H1 (cell line): ENCODE results near the gene STEAP2. TPM values are rescaled to one million over a fixed set of nuclear protein-coding genes. Genes with fewer than 3 reads are reported as not detected.

Source experiments
- CTCF ChIA-PET: fragments of 300-600 bp; sonication (Branson Sonifier 250); formaldehyde crosslinking; loops from one replicate; lab custom pipeline; 2021; ENCODE audit not compliant: partially characterized antibody; lab: Charles Lee
- POLR2A ChIA-PET: fragments of 300-600 bp; sonication (Branson Sonifier 250); formaldehyde crosslinking; loops from one replicate; lab custom pipeline; 2021; ENCODE audit warnings: inconsistent platforms; ENCODE audit not compliant: partially characterized antibody; lab: Charles Lee
- DNase-seq, 2 experiments: peaks; one replicate each; pipeline versions ENCODE4 v3.0.0 to v3.0.0-alpha.2; 2010 to 2022; ENCODE audit warnings: low spot score in 2 of 2, low read depth in 1 of 2, mixed read lengths in 1 of 2
- FAIRE-seq: peaks from 2 replicates; lab custom pipeline; 2011; peaks lifted over from hg19 to GRCh38; lab: Jason Lieb, UNC
- H2AFZ ChIP-seq: 2 replicates; pipeline ENCODE4 v1.8.1; 2012; ENCODE audit warnings: low read length, inconsistent platforms
- H2AK5ac ChIP-seq: 2 replicates; pipeline ENCODE4 v1.6.1; 2013; ENCODE audit warnings: low read depth, low read length
- H2BK120ac ChIP-seq: replicated peaks from 2 replicates; pipeline ENCODE3; 2013; ENCODE audit warnings: low read depth, low read length, inconsistent platforms
- H2BK12ac ChIP-seq: 2 replicates; pipeline ENCODE4 v1.6.1; 2013; ENCODE audit warnings: low read depth, low read length
- H2BK15ac ChIP-seq: 2 replicates; pipeline ENCODE4 v1.6.1; 2013; ENCODE audit warnings: low read length
- H2BK20ac ChIP-seq: 2 replicates; pipeline ENCODE4 v1.6.1; 2013; ENCODE audit warnings: low read length
- H2BK5ac ChIP-seq: 2 replicates; pipeline ENCODE4 v1.6.1; 2013; ENCODE audit warnings: low read depth, low read length
- H3K14ac ChIP-seq: 2 replicates; pipeline ENCODE4 v1.6.1; 2013; ENCODE audit warnings: inconsistent platforms; ENCODE audit not compliant: insufficient read length
- H3K18ac ChIP-seq: 2 replicates; pipeline ENCODE4 v1.6.1; 2013; ENCODE audit warnings: low read length; ENCODE audit errors: extremely low read depth
- H3K23ac ChIP-seq: 2 replicates; pipeline ENCODE4 v1.6.1; 2013; ENCODE audit warnings: inconsistent platforms; ENCODE audit not compliant: insufficient read length
- H3K23me2 ChIP-seq: 2 replicates; pipeline ENCODE4 v1.6.1; 2013; ENCODE audit warnings: low read depth, low read length
- H3K27ac ChIP-seq: 2 replicates; pipeline ENCODE4 v1.6.1; 2011; ENCODE audit warnings: low read depth, low read length, inconsistent platforms
- H3K27me3 ChIP-seq, 4 experiments: replicated peaks in 1 of 4; 1 replicate in 1 of 4; 2 replicates in 3 of 4; pipeline versions ENCODE4 v1.6.1 to v1.8.1; 2011 to 2013; ENCODE audit warnings: low read length in 3 of 4, mild to moderate bottlenecking in 3 of 4, inconsistent platforms in 2 of 4, mixed read lengths in 2 of 4, moderate library complexity in 1 of 4; ENCODE audit not compliant: control insufficient read depth in 3 of 4, insufficient read depth in 3 of 4; ENCODE audit errors: extremely low read depth in 1 of 4
- H3K36me3 ChIP-seq, 4 experiments: 2 replicates each; pipeline versions ENCODE4 v1.6.1 to v1.8.1; 2011 to 2013; ENCODE audit warnings: mild to moderate bottlenecking in 4 of 4, low read length in 3 of 4, moderate library complexity in 2 of 4, control low read depth in 1 of 4, inconsistent platforms in 1 of 4; ENCODE audit not compliant: insufficient read depth in 4 of 4, control insufficient read depth in 2 of 4
- H3K4ac ChIP-seq: replicated peaks from 2 replicates; pipeline ENCODE3; 2013; ENCODE audit warnings: low read length, low read depth, mixed read lengths, inconsistent platforms; ENCODE audit not compliant: insufficient read length
- H3K4me1 ChIP-seq, 4 experiments: replicated peaks in 1 of 4; 1 replicate in 1 of 4; 2 replicates in 3 of 4; pipeline versions ENCODE4 v1.6.1 to v1.8.1; 2011 to 2013; ENCODE audit warnings: low read length in 3 of 4, inconsistent platforms in 2 of 4, mixed read lengths in 1 of 4; ENCODE audit not compliant: insufficient read depth in 4 of 4, control insufficient read depth in 3 of 4
- H3K4me2 ChIP-seq, 2 experiments: 2 replicates each; pipeline versions ENCODE4 v1.6.1 to v1.8.1; 2011 to 2013; ENCODE audit warnings: low read depth in 2 of 2, low read length in 2 of 2, control low read depth in 1 of 2, inconsistent platforms in 1 of 2, mild to moderate bottlenecking in 1 of 2; ENCODE audit not compliant: insufficient read depth in 1 of 2
- H3K4me3 ChIP-seq, 4 experiments: fragments of 200-600, 300-600 bp in 1 of 4; sonication (generic), shearing (Covaris generic), sonication (Bioruptor Twin) in 1 of 4; 2 replicates each; pipeline versions ENCODE4 v1.5.1 to v1.8.1; 2011 to 2016; ENCODE audit warnings: low read length in 4 of 4, low read depth in 3 of 4, control low read depth in 2 of 4, inconsistent platforms in 2 of 4, mild to moderate bottlenecking in 2 of 4, mixed read lengths in 1 of 4, moderate library complexity in 1 of 4; ENCODE audit not compliant: insufficient read depth in 2 of 4; ENCODE audit errors: extremely low read depth in 1 of 4
- H3K56ac ChIP-seq: replicated peaks from 2 replicates; pipeline ENCODE3; 2013; ENCODE audit warnings: low read depth, mild to moderate bottlenecking, mixed read lengths, low read length, inconsistent platforms; ENCODE audit not compliant: insufficient read length
- H3K79me1 ChIP-seq: 2 replicates; pipeline ENCODE4 v1.6.1; 2013; ENCODE audit warnings: low read depth, low read length, control low read depth
- H3K79me2 ChIP-seq, 2 experiments: 2 replicates each; pipeline versions ENCODE4 v1.6.1 to v1.8.1; 2012 to 2013; ENCODE audit warnings: low read length in 2 of 2, mild to moderate bottlenecking in 2 of 2, inconsistent platforms in 1 of 2; ENCODE audit not compliant: insufficient read depth in 2 of 2, control insufficient read depth in 1 of 2
- H3K9ac ChIP-seq, 4 experiments: replicated peaks in 1 of 4; 1 replicate in 1 of 4; 2 replicates in 3 of 4; pipeline versions ENCODE4 v1.6.1 to v1.8.1; 2011 to 2013; ENCODE audit warnings: low read depth in 3 of 4, low read length in 3 of 4, control low read depth in 2 of 4, mild to moderate bottlenecking in 2 of 4, moderate library complexity in 2 of 4, inconsistent platforms in 1 of 4; ENCODE audit errors: extremely low read depth in 1 of 4
- H3K9me3 ChIP-seq, 2 experiments: 2 replicates each; pipeline versions ENCODE4 v1.6.1 to v1.8.1; 2012 to 2013; ENCODE audit warnings: mild to moderate bottlenecking in 2 of 2, moderate library complexity in 2 of 2, control low read depth in 1 of 2, inconsistent platforms in 1 of 2, low read depth in 1 of 2, low read length in 1 of 2, mixed read lengths in 1 of 2; ENCODE audit not compliant: insufficient read depth in 2 of 2
- H4K20me1 ChIP-seq, 2 experiments: replicated peaks in 1 of 2; 2 replicates each; pipeline versions ENCODE3 to v1.8.1; 2011 to 2013; ENCODE audit warnings: inconsistent platforms in 2 of 2, low read length in 2 of 2, mild to moderate bottlenecking in 1 of 2; ENCODE audit not compliant: insufficient read depth in 2 of 2, control insufficient read depth in 1 of 2
- H4K5ac ChIP-seq: 2 replicates; pipeline ENCODE4 v1.6.1; 2013; ENCODE audit warnings: low read length, low read depth, mixed read lengths, inconsistent platforms; ENCODE audit not compliant: insufficient read length
- H4K8ac ChIP-seq: 2 replicates; pipeline ENCODE4 v1.8.0; 2013; ENCODE audit warnings: mild to moderate bottlenecking, moderate library complexity, low read length, inconsistent platforms; ENCODE audit not compliant: insufficient read depth; ENCODE audit errors: extremely low read depth
- H4K91ac ChIP-seq: replicated peaks from 2 replicates; pipeline ENCODE3; 2013; ENCODE audit warnings: low read length, mixed read lengths, inconsistent platforms; ENCODE audit not compliant: insufficient read length
- BACH1 ChIP-seq: IDR thresholded peaks from 2 replicates; pipeline ENCODE4 v1.6.1; 2012; ENCODE audit warnings: low read length, improper control_type of control experiment
- CBX8 ChIP-seq: fragments of 300-800, 300-1000 bp; sonication (generic); IDR thresholded peaks from 2 replicates; pipeline ENCODE4 v1.7.1; 2016; ENCODE audit warnings: low read depth, low read length, borderline replicate concordance
- CEBPB ChIP-seq: IDR thresholded peaks from 2 replicates; pipeline ENCODE4 v1.6.1; 2012; ENCODE audit warnings: low read depth, low read length
- EZH2 ChIP-seq: fragments of 200-600 bp; sonication (generic); IDR thresholded peaks from 2 replicates; pipeline ENCODE4 v1.7.1; 2012; ENCODE audit warnings: low read depth, mild to moderate bottlenecking, moderate library complexity, low read length, inconsistent platforms; ENCODE audit not compliant: severe bottlenecking
- KDM4A ChIP-seq: IDR thresholded peaks from one replicate; pipeline ENCODE4 v1.7.1; 2012; ENCODE audit warnings: low read depth, mild to moderate bottlenecking, moderate library complexity, low read length, inconsistent platforms; ENCODE audit not compliant: severe bottlenecking
- KDM5A ChIP-seq: fragments of 200-600 bp; IDR thresholded peaks from 2 replicates; pipeline ENCODE4 v1.7.1; 2012; ENCODE audit warnings: mild to moderate bottlenecking, low read length, inconsistent platforms, mixed read lengths
- NANOG ChIP-seq: IDR thresholded peaks from 2 replicates; pipeline ENCODE4 v1.6.1; 2011; ENCODE audit warnings: low read length, low read depth, mild to moderate bottlenecking, inconsistent platforms; ENCODE audit not compliant: insufficient read depth, poor library complexity, severe bottlenecking
- POU5F1 ChIP-seq: IDR thresholded peaks from 2 replicates; pipeline ENCODE4 v1.6.1; 2011; ENCODE audit warnings: low read depth, mild to moderate bottlenecking, low read length, moderate library complexity
- SP4 ChIP-seq: IDR thresholded peaks from 2 replicates; pipeline ENCODE4 v1.6.1; 2012; ENCODE audit warnings: low read length, inconsistent platforms
- SRF ChIP-seq: IDR thresholded peaks from 2 replicates; pipeline ENCODE4 v1.6.1; 2011; ENCODE audit warnings: mild to moderate bottlenecking, low read depth, low read length, moderate library complexity
- WGBS, 2 experiments: shearing (Covaris generic) in 1 of 2; methylation state at CpG; one replicate each; pipeline versions ENCODE4 v1.1.6 to v1.1.7; 2013 to 2015; ENCODE audit warnings: low lambda C conversion rate in 2 of 2, mixed read lengths in 2 of 2, inconsistent platforms in 1 of 2, low coverage in 1 of 2, missing lambda C conversion rate in 1 of 2; ENCODE audit not compliant: insufficient replicate concordance in 2 of 2, insufficient coverage in 1 of 2, insufficient read length in 1 of 2; ENCODE audit errors: extremely low coverage in 1 of 2, missing lambda C conversion rate in 1 of 2; 5-methylcytosine and 5-hydroxymethylcytosine counted together
- polyA plus RNA-seq, 7 experiments: library from polyadenylated mRNA; depleted of rRNA in 3 of 7; stranded (reverse) in 5 of 7; unstranded in 2 of 7; fragments of >200 nt in 5 of 7; fragments of 200-250 nt in 2 of 7; gene quantifications; 1 replicate in 5 of 7; 2 replicates in 1 of 7; 4 replicates in 1 of 7; pipeline versions ENCODE4 v1.2.1 to v1.2.3, GENCODE V29; 2011 to 2013; ENCODE audit warnings: missing spikeins in 2 of 7, mixed read lengths in 2 of 7
- total RNA-seq: library from RNA; stranded (reverse); fragmentation: NEBNext Ultra II Directional; extraction: Animal tissue kit (Norgen Biotek cat#: 25700); gene quantifications from 2 replicates; pipeline ENCODE4 v1.2.1, GENCODE V29; 2021

The STEAP2 gene
- total and polyA plus RNA-seq, 2 of the 8 experiments (the other 6 are each of a cell fraction or from before 2014, with no cell fraction given) = 13.4 to 18.4 TPM

DNA sequence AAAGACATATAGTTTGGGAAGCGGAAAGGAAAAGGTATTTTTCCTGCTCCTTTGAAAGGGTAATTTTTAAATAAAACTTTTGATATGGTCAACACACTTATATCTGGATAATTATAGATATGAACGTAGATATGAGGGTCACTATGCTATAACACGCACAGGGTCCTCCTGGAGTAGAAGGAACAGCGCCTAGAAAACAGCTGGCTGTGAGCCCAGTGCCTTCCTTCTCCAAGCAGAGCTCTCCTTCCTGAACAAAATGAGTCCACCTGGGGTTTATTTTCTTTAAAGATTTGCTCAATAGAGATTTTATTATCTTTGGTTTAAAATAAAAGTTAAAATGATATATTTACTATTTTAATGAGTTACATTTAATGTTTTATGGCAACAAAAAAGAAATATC is 44.2 kb upstream of the STEAP2 start:
- Histone ChIP-seq H4K20me1 (no peaks in the 10 kb centered on the region), H3K27ac (no peak overlapping the region), H3K79me2 (no peaks in the 10 kb centered on the region), H4K91ac (no peak overlapping the region), H2BK5ac (no peak overlapping the region), H2AK5ac (no peak overlapping the region), H3K4me1 (no peaks in the 10 kb centered on the region), H3K14ac (no peak overlapping the region), H3K36me3 (peaks cover 0 to 4% (median 0%) of the 10 kb centered on the region in 4 experiments; a peak in 1 of 8 replicates), H3K4ac (no peak overlapping the region), H2BK20ac (no peak overlapping the region), H3K23ac (no peak overlapping the region), H3K27me3 (no peaks in the 10 kb centered on the region), H2AFZ (no peak overlapping the region), H3K56ac (no peak overlapping the region), H3K4me3 (no peak overlapping the region), H4K5ac (no peak overlapping the region), H3K23me2 (no peaks in the 10 kb centered on the region; the same call in 1 of the 2 replicates), H2BK12ac (no peak overlapping the region), H3K9ac (no peak overlapping the region), H3K9me3 (no peaks in the 10 kb centered on the region), H2BK120ac (no peak overlapping the region), H2BK15ac (no peak overlapping the region), H3K4me2 (no peak overlapping the region), H4K8ac (no peak overlapping the region), H3K18ac (no peak overlapping the region), H3K79me1 (no peaks in the 10 kb centered on the region)
- CTCF ChIA-PET = interaction anchor here (0.9 to 3.2 kb wide), 4 partner anchors 9 to 341 kb away, joined by 3 to 14 read pairs (median 5); no protein-coding TSS in a partner anchor
- FAIRE-seq (no peak), DNase-seq (no peak)
- 89% methylated on average over 4 of the region's 4 CpGs; no CpG with 5 or more reads in 1 of the 2 experiments for WGBS, 2 experiments
- POLR2A ChIA-PET = no interaction called here
- TF ChIP-seq EZH2 (no peak), KDM4A (no peak), SP4 (no peak), CEBPB (no peak), CBX8 (no peak), SRF (no peak), BACH1 (no peak), KDM5A (no peak), POU5F1 (no peak), NANOG (no peak)
